Endodermal cell (in vitro differentiated cells): ENCODE results near the gene ABCC6. TPM values are rescaled to one million over a fixed set of nuclear protein-coding genes. Genes with fewer than 3 reads are reported as not detected.

Experiments used
- DNase-seq: peaks from one replicate; pipeline ENCODE4 v3.0.0-alpha.2; 2017
- H3K27ac ChIP-seq: 2 replicates; pipeline ENCODE4 v1.5.1; 2013; ENCODE audit warnings: mild to moderate bottlenecking, low read depth, low read length, moderate library complexity
- H3K27me3 ChIP-seq: 2 replicates; pipeline ENCODE4 v1.6.1; 2013; ENCODE audit warnings: mild to moderate bottlenecking, low read length, moderate library complexity; ENCODE audit not compliant: insufficient read depth, control insufficient read depth, poor library complexity, severe bottlenecking
- H3K36me3 ChIP-seq: 2 replicates; pipeline ENCODE4 v1.7.0; 2013; ENCODE audit warnings: mild to moderate bottlenecking, low read length, moderate library complexity; ENCODE audit not compliant: control insufficient read depth, insufficient read depth
- H3K4me1 ChIP-seq: one replicate; pipeline ENCODE4 v1.7.0; 2013; ENCODE audit warnings: low read length; ENCODE audit not compliant: control insufficient read depth, insufficient read depth
- H3K4me3 ChIP-seq: 2 replicates; pipeline ENCODE4 v1.5.1; 2013; ENCODE audit warnings: mild to moderate bottlenecking, low read length, moderate library complexity
- H3K9ac ChIP-seq: 2 replicates; pipeline ENCODE4 v1.6.1; 2013; ENCODE audit warnings: mild to moderate bottlenecking, low read length, moderate library complexity; ENCODE audit not compliant: poor library complexity, severe bottlenecking; ENCODE audit errors: extremely low read depth
- H3K9me3 ChIP-seq: 2 replicates; pipeline ENCODE4 v1.6.1; 2013; ENCODE audit warnings: mild to moderate bottlenecking, low read length, moderate library complexity; ENCODE audit not compliant: control insufficient read depth
- H3K27ac Mint-ChIP-seq: 2 replicates; pipeline ENCODE4 v1.8.0; 2020; ENCODE audit warnings: mixed read lengths
- H3K27me3 Mint-ChIP-seq: 2 replicates; pipeline ENCODE4 v1.8.0; 2021; ENCODE audit warnings: mild to moderate bottlenecking, mixed read lengths; ENCODE audit not compliant: insufficient read depth
- H3K36me3 Mint-ChIP-seq: 2 replicates; pipeline ENCODE4 v1.8.0; 2020; ENCODE audit warnings: low read depth, mixed read lengths
- H3K4me1 Mint-ChIP-seq: 2 replicates; pipeline ENCODE4 v1.8.0; 2020; ENCODE audit warnings: mixed read lengths
- H3K4me3 Mint-ChIP-seq: 2 replicates; pipeline ENCODE4 v1.8.0; 2020; ENCODE audit warnings: mild to moderate bottlenecking, moderate library complexity, mixed read lengths
- H3K9me3 Mint-ChIP-seq: 2 replicates; pipeline ENCODE4 v1.8.0; 2020; ENCODE audit warnings: mild to moderate bottlenecking, mixed read lengths
- CTCF ChIP-seq: fragments of 200-600 bp; sonication (generic); conservative IDR thresholded peaks from 2 replicates; pipeline ENCODE4 v1.5.0; 2021; ENCODE audit warnings: antibody characterized with exemption, mild to moderate bottlenecking
- WGBS, 2 experiments: methylation state at CpG; one replicate each; pipeline versions ENCODE4 v1.1.5 to v1.1.7; 2013; ENCODE audit warnings: missing lambda C conversion rate in 2 of 2, mixed read lengths in 1 of 2; ENCODE audit not compliant: insufficient coverage in 1 of 2, insufficient read length in 1 of 2; 5-methylcytosine and 5-hydroxymethylcytosine counted together
- total RNA-seq, 2 donors: library from RNA; stranded (reverse); fragmentation: NEBNext Ultra II Directional in 1 of 2; extraction: Animal tissue kit (Norgen Biotek cat#: 25700) in 1 of 2; gene quantifications; 2 replicates in 1 of 2; 3 replicates in 1 of 2; pipeline ENCODE4 v1.2.1, GENCODE V29; 2021

Gene ABCC6
- total RNA-seq, 2 donors from 2014 or later = 6.5 to 7.8 TPM

GRCh38 chr16:16131659-16132058 lies 91.6 kb downstream of the ABCC6 start:
- Histone ChIP-seq H3K9ac (no peak overlapping the region), H3K9me3 (no peaks in the 10 kb centered on the region), H3K4me3 (no peak overlapping the region), H3K4me1 (no peaks in the 10 kb centered on the region), H3K27ac (no peak overlapping the region), H3K36me3 (peaks cover 46% of the 10 kb centered on the region), H3K27me3 (no peaks in the 10 kb centered on the region)
- H3K4me1 Mint-ChIP-seq = no peaks in the 10 kb centered on the region
- no peak overlapping the region for H3K4me3 Mint-ChIP-seq
- H3K9me3 Mint-ChIP-seq = no peaks in the 10 kb centered on the region
- WGBS, 2 experiments = 93 to 94% methylated on average over 7 to 15 of the region's 15 CpGs
- no peaks in the 10 kb centered on the region for H3K27me3 Mint-ChIP-seq
- peak overlapping the region; percentile 30 for H3K27ac Mint-ChIP-seq
- peaks cover 52% of the 10 kb centered on the region for H3K36me3 Mint-ChIP-seq
- no peak for TF ChIP-seq CTCF
- no peak for DNase-seq

- Mint-ChIP-seq H3K4me3 (no peak overlapping the region), H3K9me3 (no peaks in the 10 kb centered on the region), H3K27me3 (no peaks in the 10 kb centered on the region), H3K36me3 (peaks cover 49% of the 10 kb centered on the region), H3K4me1 (no peaks in the 10 kb centered on the region), H3K27ac (peak overlapping the region; percentile 30)
- Histone ChIP-seq H3K27me3 (no peaks in the 10 kb centered on the region), H3K9me3 (no peaks in the 10 kb centered on the region), H3K36me3 (peaks cover 41% of the 10 kb centered on the region), H3K27ac (no peak overlapping the region), H3K4me1 (no peaks in the 10 kb centered on the region), H3K4me3 (no peak overlapping the region), H3K9ac (no peak overlapping the region)
- TF ChIP-seq CTCF = no peak
- DNase-seq = no peak
- 91 to 100% methylated on average over 1 to 3 of the region's 3 CpGs for WGBS, 2 experiments
Observed at GRCh38 chr16:16131204-16131603, 92.1 kb downstream of the ABCC6 start.

- Histone ChIP-seq H3K27me3 (no peaks in the 10 kb centered on the region), H3K4me3 (no peak overlapping the region), H3K9me3 (peaks cover 10% of the 10 kb centered on the region), H3K9ac (no peak overlapping the region), H3K27ac (no peak overlapping the region), H3K4me1 (no peaks in the 10 kb centered on the region), H3K36me3 (peaks cover 37% of the 10 kb centered on the region)
- no peak overlapping the region for H3K4me3 Mint-ChIP-seq
- WGBS, 2 experiments = 45 to 70% methylated on average over 6 to 11 of the region's 11 CpGs
- peaks cover 15% of the 10 kb centered on the region for H3K9me3 Mint-ChIP-seq
- H3K4me1 Mint-ChIP-seq = no peaks in the 10 kb centered on the region
- peaks cover 56% of the 10 kb centered on the region for H3K36me3 Mint-ChIP-seq
- H3K27me3 Mint-ChIP-seq = no peaks in the 10 kb centered on the region
- peak; percentile 88 for TF ChIP-seq CTCF
- peak overlapping the region; percentile 90 for H3K27ac Mint-ChIP-seq
- DNase-seq = peak; percentile 94
Observed at GRCh38 chr16:16127469-16128116, 95.7 kb downstream of the ABCC6 start.
